ENCODE data around the gene RASD1.

DNA sequence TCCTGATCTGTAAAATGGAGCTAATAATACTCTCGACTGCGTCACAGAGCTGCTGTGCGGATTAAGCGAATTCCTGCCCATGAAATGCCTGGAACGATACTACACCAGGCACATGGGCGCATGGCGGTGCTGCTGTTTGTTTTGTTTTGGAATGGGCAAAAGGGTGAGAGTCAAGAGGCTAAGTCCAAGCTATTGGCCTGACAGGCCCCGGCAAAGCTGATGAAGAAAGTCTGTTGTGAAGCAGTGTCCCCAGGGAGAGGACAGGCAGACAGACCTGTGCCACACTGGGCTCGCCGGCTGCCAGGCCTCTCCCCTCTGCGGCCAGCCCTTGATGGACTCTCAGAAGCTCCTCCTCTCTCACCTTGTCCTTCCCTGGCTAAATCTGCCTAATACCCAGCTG is 31.3 kb upstream of the RASD1 start:
- TF ChIP-seq, protein P1, sequence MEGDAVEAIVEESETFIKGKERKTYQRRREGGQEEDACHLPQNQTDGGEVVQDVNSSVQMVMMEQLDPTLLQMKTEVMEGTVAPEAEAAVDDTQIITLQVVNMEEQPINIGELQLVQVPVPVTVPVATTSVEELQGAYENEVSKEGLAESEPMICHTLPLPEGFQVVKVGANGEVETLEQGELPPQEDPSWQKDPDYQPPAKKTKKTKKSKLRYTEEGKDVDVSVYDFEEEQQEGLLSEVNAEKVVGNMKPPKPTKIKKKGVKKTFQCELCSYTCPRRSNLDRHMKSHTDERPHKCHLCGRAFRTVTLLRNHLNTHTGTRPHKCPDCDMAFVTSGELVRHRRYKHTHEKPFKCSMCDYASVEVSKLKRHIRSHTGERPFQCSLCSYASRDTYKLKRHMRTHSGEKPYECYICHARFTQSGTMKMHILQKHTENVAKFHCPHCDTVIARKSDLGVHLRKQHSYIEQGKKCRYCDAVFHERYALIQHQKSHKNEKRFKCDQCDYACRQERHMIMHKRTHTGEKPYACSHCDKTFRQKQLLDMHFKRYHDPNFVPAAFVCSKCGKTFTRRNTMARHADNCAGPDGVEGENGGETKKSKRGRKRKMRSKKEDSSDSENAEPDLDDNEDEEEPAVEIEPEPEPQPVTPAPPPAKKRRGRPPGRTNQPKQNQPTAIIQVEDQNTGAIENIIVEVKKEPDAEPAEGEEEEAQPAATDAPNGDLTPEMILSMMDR (IDR thresholded peaks at IDR 0.05; ENCODE audit: low read depth, low read length, poor library complexity, severe bottlenecking) = no peak
- TF ChIP-seq EZH2phosphoT487 (IDR thresholded peaks at IDR 0.05; ENCODE audit: borderline replicate concordance, low read length) = no peak
